A549 treated with GW870086 at 1 μM for 4 hours (cell line): ENCODE results near the gene LGALS4. TPM values are rescaled to one million over a fixed set of nuclear protein-coding genes. Genes with fewer than 3 reads are reported as not detected.

Experiments
- total RNA-seq: library from RNA; stranded (reverse); fragments of 200-300 nt; extraction: Qiagen RNA extraction; gene quantifications from 5 replicates; pipeline ENCODE4 v1.2.3, GENCODE V29; 2022; ENCODE audit warnings: low read depth

The LGALS4 gene, protein sequence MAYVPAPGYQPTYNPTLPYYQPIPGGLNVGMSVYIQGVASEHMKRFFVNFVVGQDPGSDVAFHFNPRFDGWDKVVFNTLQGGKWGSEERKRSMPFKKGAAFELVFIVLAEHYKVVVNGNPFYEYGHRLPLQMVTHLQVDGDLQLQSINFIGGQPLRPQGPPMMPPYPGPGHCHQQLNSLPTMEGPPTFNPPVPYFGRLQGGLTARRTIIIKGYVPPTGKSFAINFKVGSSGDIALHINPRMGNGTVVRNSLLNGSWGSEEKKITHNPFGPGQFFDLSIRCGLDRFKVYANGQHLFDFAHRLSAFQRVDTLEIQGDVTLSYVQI
- total RNA-seq = 0.35 to 1.8 TPM (median 0.45 TPM) in 5 replicates

DNA sequence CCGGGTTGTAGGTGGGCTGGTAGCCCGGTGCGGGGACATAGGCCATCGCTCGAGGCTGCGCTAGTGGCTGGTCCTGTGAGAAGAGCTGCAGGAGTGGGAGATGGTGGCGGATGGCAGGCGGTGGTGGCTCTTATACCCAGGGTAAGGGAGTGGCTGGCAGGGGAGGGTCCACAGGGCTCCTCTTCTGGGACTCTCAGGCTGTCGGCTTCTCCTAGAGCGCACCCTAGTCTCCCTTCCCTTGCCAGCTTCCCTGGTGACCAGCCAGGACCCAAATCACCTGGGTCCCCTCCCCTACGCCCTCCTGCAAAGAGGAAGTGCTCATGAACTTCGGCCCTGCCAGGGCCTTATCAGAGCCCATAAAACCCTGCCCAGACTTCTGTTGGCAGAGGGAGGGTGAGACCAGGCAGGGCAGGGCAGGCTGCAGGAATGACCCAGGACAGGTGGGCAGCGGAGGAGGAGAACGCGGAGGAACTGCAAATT, at the start of gene LGALS4:
Gene LGALS4 (minus strand): TSS at position 105 of the 480 bp plus-strand sequence. CDS start 59 bp downstream, at position 46.

DNA sequence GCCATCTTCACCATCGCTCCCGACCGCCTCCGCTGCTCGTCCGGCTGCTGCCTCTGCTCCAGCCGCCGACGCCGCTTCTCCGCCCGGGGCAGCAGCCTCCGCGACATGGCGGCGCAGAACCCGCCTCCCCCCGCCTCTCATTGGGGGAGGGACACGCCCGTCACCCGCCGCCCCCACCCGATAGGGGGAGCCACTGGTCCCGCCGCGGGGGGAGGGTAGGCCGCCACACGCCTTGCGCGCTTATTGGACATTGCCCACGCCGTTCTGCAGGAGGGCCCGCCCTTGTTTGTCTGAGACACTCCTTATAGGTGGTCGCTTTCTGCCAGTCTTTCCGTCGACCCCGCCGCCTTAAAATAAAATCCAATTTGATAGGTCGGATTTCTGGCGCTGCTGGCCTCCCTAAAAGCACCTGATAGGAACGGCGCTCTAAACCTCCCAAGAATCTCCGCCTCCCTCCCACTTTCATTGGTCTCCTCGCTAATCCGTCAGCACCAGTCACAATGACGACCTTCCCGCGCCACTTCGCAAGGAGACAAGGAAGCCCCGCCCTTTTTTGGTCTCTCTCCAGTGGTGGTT, 37.2 kb upstream of the LGALS4 start, which contains the start of gene HNRNPL:
Gene HNRNPL (minus strand): TSS at position 127 of the 576 bp plus-strand sequence. CDS start 20 bp downstream, at position 107.

DNA sequence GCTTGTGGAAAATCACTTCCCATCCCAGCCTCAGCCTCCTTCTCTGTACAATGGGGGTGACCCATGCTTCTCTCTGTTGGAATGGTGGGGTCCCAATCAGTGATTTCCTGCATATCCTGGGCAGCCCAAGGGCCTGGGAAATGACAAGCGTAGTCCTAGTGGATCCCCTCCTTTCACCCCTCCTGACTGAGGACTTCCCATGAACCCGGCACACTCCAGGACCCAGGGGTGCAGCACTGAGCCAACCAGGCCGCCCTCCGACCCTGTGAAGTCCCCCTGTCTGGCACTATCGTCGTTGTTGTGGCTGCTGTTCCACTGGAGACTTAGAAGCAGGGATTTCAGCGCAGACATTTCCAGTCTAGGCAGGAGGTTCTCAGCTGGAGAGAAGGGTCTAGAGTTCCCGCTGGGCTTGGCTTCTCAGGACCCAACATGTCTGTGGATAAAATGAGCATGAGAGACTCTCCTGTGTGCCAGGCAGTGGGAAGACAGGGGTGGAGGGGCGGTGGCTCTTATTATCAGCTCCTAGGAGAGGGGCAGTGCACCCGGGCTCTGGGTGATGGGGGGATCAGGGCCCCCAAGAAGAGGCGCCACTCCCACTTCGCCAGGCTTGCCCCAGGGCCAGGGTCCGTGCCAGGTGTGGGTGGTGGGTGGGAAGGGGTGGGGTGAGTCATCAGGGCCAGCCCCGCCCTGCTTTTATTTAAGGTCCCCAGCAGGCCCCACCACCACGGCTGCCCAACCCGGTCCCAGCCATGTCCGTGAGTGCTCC, 24.1 kb downstream of the LGALS4 start, which contains the start of gene LGALS7B:
Gene LGALS7B (plus strand): TSS at position 723 of the 766 bp plus-strand sequence. CDS start 27 bp downstream, at position 750.

DNA sequence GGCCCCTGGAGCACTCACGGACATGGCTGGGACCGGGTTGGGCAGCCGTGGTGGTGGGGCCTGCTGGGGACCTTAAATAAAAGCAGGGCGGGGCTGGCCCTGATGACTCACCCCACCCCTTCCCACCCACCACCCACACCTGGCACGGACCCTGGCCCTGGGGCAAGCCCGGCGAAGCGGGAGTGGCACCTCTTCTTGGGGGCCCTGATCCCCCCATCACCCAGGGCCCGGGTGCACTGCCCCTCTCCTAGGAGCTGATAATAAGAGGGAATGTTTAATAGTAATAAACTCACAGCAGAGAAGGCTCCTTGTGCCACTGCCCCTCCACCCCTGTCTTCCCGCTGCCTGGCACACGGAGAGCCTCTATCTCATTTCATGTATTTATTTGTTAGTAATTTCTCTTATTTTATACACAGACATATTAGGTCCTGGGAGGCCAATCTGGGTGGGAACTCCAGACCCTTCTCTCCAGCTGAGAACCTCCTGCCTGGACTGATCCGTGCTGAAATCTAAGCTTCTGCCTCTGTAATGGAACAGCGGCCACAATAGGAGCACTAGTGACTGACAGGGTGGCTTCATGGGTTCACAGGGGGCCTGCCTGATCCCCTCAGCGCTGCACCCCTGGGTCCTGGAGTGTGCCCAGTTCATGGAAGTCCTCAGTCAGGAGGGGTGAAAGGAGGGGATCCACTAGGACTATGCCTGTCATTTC, 39.1 kb downstream of the LGALS4 start, which contains the start of gene LGALS7:
Gene LGALS7 (minus strand): TSS at position 49 of the 709 bp plus-strand sequence. CDS start 25 bp downstream, at position 24.

Other genes with a start within 250 kb of the LGALS4 start
- 0.40 to 3.6 TPM (median 0.85 TPM) in 5 replicates for gene MAP4K1, start 195.0 kb downstream of the LGALS4 start, total RNA-seq
- gene EIF3K, start 193.8 kb downstream of the LGALS4 start, total RNA-seq = 684 to 1,048 TPM (median 735 TPM) in 5 replicates
- 751 to 1,254 TPM (median 1,147 TPM) in 5 replicates for gene ACTN4, start 165.3 kb downstream of the LGALS4 start, total RNA-seq
- 4.2 to 6.0 TPM (median 5.6 TPM) in 5 replicates for gene CAPN12, start 68.5 kb downstream of the LGALS4 start, total RNA-seq
- 1.3 TPM in 1 of 5 replicates, not detected in the others for gene LGALS7, start 39.4 kb downstream of the LGALS4 start, total RNA-seq
- 0.56 to 0.58 TPM in 2 of 5 replicates, not detected in the others for gene LGALS7B, start 23.7 kb downstream of the LGALS4 start, total RNA-seq
- 276 to 372 TPM (median 288 TPM) in 5 replicates for gene ECH1, start 18.8 kb upstream of the LGALS4 start, total RNA-seq
- gene HNRNPL, start 37.0 kb upstream of the LGALS4 start, total RNA-seq = 305 to 358 TPM (median 332 TPM) in 5 replicates
- gene RINL, start 65.3 kb upstream of the LGALS4 start, total RNA-seq = 1.6 to 3.6 TPM (median 2.6 TPM) in 5 replicates
- 28.3 to 37.7 TPM (median 35.8 TPM) in 5 replicates for gene SIRT2, start 86.7 kb upstream of the LGALS4 start, total RNA-seq
- gene NFKBIB, start 87.0 kb upstream of the LGALS4 start, total RNA-seq = 58.8 to 116 TPM (median 98.0 TPM) in 5 replicates
- gene CCER2, start 99.2 kb upstream of the LGALS4 start, total RNA-seq = 0.37 to 0.77 TPM (median 0.52 TPM) in 4 of 5 replicates, not detected in the other
- 52.7 to 58.8 TPM (median 54.7 TPM) in 5 replicates for gene SARS2, start 117.8 kb upstream of the LGALS4 start, total RNA-seq
- gene MRPS12, start 118.0 kb upstream of the LGALS4 start, total RNA-seq = 222 to 326 TPM (median 280 TPM) in 5 replicates
- gene FBXO17, start 162.8 kb upstream of the LGALS4 start, total RNA-seq = 64.1 to 85.5 TPM (median 79.4 TPM) in 5 replicates
- gene FBXO27, start 219.6 kb upstream of the LGALS4 start, total RNA-seq = 2.8 to 4.4 TPM (median 3.9 TPM) in 5 replicates